AML-193 (cell line): ENCODE measurements around the gene STAT5B.
A peak's percentile ranks its signal among the peaks of the same experiment; 100 is the strongest.
"Not testable (repeated sequence)": the region's sequence is repeated elsewhere in the genome, so short reads cannot be mapped to it uniquely, and the experiment has no call there.

Experiments used
- DNase-seq, 2 experiments: peaks; one replicate each; lab custom pipeline; 2025; lab: John Stamatoyannopoulos, UW

The STAT5B gene

GRCh38 chr17:42276359-42276608, at the start of gene STAT5B:
TSS of gene STAT5B (minus strand) at chr17:42276391. CDS start at chr17:42232127, 44,264 bp downstream.
- peak; percentile 64 to 71 for DNase-seq

- no peak for DNase-seq
Measured at GRCh38 chr17:42325026-42325425, 48.8 kb upstream of the STAT5B start.

DNA sequence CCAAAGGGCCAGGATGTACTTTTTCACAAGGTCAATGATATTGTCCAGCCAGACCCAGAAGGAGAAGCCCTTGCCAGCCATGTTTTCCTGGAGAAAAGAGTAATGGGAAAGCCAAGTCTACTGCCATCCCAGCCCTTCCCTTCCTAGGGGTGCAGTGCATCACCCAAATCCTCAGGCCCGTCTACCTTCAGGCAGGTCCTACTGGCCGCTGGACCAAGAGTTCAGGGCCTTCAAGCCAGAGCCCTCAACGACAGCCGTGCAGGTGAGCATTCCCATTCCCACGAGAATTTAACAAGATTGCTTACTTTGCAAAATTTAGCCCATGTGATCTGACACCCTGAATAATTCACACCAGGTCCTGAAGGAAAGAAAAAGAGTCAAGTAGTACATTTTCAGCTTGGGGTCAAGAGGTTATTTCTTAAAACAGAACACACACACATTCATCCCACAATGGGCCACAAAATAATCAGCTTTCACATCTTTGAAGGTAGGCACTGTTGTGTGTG, 47.1 kb upstream of the STAT5B start:
- DNase-seq: no peak

DNA sequence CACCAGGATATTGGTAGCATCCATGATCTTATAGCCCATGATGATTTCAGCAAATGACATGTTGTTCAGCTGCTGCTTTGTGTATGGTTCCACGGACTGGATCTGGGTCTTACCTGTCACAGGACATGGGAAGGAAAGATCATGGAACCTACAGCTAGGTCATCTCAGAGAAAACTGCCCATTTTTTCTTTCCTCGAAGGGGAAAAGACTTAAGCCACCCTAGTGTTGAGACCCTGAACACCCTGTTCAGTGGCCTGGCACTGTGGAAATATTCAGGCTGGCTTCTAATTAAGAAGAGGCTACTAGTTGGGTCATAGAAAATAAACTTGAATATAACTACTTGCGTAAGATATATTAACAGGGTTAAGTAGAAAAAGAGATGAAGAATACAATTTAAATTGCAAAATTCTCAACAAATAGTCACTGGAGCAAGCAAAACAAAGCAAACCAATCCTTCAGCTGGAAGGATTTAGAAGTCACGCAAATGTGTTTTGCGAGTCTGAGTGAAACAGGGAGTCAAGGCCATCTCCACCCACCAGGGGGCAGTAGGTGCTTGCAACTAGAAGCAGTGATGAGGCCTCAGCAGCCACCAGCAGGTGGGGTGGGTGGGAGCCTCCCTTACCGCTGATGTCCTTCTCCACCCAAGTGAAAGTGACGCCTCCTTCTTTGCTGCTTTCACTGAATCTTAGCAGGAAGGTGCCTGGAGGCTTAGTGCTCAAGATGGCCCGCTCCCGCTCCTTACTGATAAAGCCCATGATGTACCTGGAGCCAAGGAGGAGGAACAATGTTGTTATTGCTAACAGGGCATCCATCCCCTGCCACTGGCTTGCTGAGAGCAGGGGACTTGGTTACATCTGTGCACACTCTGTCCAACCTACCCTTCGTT, 46.4 kb upstream of the STAT5B start:
- peak; percentile 92 to 93 for DNase-seq

DNA sequence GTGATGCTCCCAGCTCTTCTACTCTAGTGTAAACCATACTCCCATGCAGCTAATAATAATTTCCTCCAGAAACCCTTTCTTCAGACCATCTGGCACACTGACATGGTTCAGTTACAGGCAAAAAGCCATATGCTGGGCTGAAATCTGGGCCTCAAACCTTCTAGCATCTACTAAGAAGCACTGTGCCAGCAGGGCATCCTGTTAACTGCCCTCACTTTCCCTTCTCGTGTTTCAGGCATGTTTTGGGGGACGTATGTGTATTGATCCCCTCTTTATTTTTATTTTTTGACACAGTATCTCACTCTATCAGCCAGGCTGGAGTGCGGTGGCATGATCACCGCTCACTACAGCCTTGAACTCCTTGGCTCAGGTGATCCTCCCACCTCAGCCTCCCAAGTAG, 45.4 kb upstream of the STAT5B start:
- no peak for DNase-seq

- not testable (repeated sequence) for DNase-seq
Measured at GRCh38 chr17:42317967-42318366, 41.8 kb upstream of the STAT5B start.

GRCh38 chr17:42317266-42317845, 41.2 kb upstream of the STAT5B start:
- no peak for DNase-seq

GRCh38 chr17:42316755-42317154, 40.6 kb upstream of the STAT5B start:
- no peak for DNase-seq

GRCh38 chr17:42315402-42316156, 39.4 kb upstream of the STAT5B start:
- DNase-seq: no peak

GRCh38 chr17:42313773-42314566, 37.8 kb upstream of the STAT5B start:
- DNase-seq: no peak

GRCh38 chr17:42313389-42313772, 37.2 kb upstream of the STAT5B start:
- no peak for DNase-seq

GRCh38 chr17:42312285-42313130, 36.3 kb upstream of the STAT5B start:
- DNase-seq: peak; percentile 89 to 90

DNA sequence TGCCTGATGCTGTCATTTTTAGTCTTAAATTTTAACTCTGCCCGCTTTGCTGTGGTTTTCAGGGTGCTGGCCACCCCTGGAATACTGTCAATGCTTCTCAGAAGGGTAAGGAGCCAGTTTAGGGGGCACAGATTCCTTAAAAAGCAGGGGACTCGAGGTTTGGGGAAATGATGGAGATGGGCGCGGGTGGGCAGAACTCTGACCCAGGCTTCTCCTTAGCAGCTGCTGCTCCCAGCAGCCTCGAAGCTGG, 35.8 kb upstream of the STAT5B start:
- no peak for DNase-seq

GRCh38 chr17:42311240-42312034, 35.2 kb upstream of the STAT5B start:
- DNase-seq: peak; percentile 91 to 95

DNA sequence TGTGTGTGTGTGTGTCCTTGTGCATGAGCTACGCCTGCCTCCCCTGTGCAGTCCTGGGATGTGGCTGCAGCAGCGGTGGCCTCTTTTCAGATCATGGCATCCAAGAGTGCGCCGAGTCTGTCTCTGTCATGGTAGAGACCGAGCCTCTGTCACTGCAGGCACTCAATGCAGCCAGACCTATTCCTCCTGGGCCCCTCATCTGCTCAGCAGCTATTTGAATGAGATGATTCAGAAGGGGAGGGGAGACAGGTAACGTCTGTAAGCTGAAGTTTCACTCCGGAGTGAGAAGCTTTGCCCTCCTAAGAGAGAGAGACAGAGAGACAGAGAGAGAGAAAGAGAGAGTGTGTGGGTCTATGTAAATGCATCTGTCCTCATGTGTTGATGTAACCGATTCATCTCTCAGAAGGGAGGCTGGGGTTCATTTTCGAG, 34.6 kb upstream of the STAT5B start:
- no peak for DNase-seq

DNA sequence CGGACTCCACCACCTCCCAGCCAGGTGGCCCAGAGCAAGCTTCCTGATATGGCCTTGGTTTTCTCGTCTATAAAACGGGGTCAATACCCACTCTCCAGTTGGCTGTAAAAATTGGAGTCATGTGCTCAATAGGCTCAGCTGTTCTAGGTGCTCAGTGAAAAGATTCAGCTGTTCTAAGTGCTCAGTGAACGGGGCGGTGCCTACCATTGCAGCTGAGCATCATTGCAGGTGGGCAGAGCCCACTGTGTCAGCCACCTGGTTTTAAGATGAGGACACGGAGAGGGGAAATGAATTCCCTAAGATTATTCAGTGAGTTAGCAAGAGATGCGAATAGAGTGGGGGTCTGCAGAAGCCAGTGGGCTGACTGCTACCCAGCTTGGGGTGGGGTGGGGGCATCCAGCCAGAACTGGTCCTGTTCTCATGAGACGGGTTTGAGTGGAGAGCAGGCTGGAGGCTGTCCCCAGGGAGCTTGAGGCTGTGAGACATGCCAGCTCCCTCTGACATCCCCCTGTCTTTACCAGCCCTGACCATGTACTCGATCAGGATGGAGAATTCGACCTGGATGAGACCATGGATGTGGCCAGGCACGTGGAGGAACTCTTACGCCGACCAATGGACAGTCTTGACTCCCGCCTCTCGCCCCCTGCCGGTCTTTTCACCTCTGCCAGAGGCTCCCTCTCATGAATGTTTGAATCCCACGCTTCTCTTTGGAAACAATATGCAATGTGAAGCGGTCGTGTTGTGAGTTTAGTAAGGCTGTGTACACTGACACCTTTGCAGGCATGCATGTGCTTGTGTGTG, 34.0 kb upstream of the STAT5B start:
- DNase-seq: no peak

DNA sequence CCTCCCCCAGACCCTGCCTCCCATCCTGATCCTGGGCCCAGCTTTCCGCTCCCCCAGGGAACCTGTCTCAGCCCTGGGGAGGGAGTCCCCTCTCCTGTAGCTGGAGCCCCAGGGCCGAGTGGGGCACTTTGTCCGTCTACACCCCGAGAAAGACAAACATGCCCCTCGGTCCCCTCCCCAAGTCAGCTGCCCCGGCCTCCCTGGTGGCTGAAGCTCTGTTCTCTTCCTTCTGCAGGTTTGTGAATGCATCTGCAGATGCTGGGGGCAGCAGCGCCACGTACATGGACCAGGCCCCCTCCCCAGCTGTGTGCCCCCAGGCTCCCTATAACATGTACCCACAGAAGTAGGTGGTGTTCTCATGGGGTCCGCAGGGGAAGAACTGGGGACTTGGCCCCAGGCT, 33.0 kb upstream of the STAT5B start:
- DNase-seq: no peak

DNA sequence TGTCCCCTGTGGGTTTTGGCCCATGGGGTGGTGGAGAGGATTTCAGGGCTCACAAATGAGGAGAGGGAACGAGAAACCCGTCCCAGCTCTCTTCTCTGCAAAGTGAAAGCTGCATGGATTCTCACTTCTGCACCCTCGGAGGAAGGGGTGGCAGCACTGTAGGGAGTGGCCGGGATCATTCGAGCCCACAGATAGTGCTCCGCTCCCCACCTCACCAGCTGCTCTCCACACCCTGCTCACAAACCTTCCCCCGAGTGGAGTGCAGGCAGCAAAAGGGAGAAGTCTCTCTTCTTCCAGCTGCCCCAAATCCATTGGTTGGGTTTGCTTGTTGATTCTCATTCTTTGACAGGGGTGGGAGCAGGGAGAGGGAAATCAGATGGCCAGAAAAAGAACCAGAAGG, 32.3 kb upstream of the STAT5B start:
- no peak for DNase-seq

GRCh38 chr17:42307362-42307927, 31.3 kb upstream of the STAT5B start:
- DNase-seq: no peak

DNA sequence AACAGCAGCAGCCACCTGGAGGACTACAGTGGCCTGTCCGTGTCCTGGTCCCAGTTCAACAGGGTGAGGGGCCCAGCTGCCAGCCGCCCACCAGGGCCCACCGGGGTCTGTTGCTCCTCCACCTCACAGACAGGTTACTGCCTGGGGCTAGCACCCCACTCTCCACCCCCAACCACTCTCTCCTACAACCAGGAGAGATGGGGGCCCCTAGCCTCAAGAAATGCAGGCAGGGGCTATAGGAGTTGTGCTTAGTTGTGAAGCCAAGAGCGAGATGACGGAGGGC, 30.1 kb upstream of the STAT5B start:
- DNase-seq: no peak
